DMS53 (cell line): Measurements from ENCODE around the gene COX6B2.
A peak's percentile ranks its signal among the peaks of the same experiment; 100 is the strongest.

Experiments used
- DNase-seq: peaks from one replicate; lab custom pipeline; 2025; lab: John Stamatoyannopoulos, UW

The COX6B2 gene

GRCh38 chr19:55383279-55384130 is 29.0 kb upstream of the COX6B2 start:
- peak; percentile 90 for DNase-seq

- DNase-seq: no peak
Measured at GRCh38 chr19:55382522-55383054, 28.1 kb upstream of the COX6B2 start.

DNA sequence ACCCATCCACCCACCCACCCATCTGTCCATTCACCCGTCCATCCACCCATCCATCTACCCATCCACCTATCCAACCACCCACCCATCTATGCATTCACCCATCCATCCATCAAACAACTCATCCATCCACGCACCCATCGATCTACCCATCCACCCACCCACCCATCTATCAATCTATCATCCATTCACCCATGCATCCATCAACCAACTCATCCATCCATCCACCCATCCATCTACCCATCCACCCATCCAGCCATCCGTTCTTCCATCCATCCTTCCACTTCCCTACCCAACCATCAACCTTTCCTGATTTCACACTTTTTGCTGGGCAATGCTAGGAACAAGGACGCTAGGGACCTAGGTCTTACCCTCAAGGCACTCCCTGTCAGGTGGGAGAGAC is 27.5 kb upstream of the COX6B2 start:
- no peak for DNase-seq

DNA sequence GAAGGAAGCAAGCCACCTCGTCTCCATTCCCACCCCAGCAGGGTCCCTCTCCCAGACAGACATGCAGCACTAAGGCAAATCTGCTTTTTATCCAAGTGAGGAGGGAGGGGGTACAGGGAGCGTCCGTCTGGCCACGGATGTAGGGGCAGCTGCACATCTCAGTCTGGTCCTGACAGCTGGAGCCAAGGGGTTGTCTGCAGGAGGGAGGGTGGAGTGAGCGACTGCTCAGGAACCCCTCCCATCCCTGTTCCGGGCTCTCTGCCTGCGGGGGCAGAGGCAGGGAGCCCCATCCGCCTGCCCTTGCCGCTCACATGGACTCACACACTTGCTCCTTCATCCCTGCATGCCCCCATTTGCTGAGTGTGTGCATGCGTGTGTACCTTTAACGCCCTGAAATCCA is 24.7 kb upstream of the COX6B2 start:
- no peak for DNase-seq

DNA sequence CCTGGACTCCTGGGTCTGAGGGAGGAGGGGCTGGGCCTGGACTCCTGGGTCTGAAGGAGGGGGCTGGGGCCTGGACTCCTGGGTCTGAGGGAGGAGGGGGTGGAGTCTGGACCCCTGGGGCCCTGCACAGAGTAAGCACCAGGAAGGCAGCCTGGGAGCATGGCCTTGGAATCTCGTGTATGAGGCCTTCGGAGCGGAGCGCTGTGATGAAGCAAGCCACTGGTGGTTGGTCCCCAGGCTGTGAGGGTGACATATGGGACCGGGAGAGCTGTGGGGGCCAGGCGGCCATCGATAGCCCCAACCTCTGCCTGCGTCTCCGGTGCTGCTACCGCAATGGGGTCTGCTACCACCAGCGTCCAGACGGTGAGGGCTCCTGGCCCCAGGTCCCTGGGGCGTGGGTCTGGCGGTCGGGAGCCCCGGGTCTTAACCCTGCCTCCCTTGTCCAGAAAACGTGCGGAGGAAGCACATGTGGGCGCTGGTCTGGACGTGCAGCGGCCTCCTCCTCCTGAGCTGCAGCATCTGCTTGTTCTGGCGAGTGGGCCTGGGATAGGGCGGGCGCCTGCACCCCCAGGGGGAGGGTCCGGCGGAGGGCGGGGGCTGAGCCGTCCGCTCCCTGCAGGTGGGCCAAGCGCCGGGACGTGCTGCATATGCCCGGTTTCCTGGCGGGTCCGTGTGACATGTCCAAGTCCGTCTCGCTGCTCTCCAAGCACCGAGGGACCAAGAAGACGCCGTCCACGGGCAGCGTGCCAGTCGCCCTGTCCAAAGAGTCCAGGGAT is 23.0 kb upstream of the COX6B2 start:
- peak; percentile 72 for DNase-seq

DNA sequence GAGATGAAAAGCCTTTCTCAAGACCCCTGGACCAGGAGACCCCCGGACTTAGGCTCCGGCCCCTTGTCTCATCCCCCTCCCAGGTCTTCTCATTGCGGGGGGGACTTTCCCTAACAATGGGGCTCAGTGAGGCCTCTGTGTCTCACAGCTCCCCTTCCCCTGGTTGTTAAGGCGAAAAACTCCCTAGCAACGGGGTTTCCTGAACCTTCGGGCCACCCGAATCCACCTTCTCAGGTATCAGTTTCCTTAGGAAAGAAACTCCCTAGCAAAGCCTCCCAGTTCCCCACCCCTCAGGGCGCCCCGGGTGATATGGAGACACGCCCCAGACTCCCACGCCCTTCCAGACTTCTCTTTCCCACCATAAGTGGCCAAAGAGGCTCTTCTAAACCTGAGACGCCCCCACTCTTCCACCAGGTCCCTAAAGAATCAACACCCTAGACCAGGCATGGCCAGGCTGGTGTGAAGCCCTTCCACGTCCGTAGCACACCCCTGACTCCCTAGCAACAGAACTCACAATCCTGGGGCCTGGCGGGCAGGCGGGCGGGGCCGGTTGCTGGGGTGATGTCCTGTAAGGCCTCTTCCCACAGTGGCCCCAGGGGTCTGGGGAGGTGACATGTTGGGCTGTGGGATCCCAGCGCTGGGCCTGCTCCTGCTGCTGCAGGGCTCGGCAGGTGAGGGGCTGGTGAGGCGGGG is 21.9 kb upstream of the COX6B2 start, which contains the start of gene TMEM190:
Gene TMEM190 (plus strand): TSS at position 586 of the 693 bp plus-strand sequence. CDS start 28 bp downstream, at position 614.
- peak; percentile 54 for DNase-seq

DNA sequence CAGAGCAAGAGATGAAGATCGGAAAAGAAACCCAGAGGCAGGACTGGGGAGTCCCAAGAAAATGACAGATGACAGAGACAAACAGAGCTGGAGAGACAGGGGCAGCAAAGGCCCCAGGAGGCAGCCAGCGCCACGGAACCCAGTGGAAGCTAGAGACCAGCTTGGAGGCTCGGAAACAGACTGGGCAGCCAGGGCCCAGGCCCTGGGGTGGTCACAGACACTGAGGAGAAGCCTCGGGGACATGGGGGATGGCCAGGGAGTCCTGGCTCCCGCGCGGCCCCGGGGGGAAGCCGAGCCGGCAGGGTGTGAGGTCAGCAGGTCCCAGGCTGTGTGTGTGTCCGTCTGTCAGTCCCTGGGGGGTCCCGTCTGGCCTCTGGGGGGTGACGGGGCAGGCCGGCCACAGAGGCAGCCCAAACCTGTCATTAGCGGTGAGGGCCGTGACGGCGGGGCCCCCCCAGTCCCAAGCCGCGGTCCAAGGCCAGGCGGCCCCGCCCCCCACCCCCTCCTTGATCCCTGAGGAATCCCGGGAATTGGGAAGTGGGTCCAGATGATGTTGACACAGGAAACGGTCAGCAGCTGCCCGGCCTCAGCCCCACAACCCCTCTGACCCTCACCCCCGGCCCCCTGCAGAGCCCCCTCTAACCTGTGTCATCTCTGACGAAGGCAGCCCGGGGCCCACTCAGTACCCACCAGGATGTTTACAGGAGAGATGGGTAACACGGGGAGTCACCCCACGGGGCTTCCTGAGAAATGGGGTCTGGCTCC is 19.7 kb upstream of the COX6B2 start:
- peak; percentile 51 for DNase-seq

GRCh38 chr19:55373306-55373992 is 18.9 kb upstream of the COX6B2 start:
- DNase-seq: no peak

DNA sequence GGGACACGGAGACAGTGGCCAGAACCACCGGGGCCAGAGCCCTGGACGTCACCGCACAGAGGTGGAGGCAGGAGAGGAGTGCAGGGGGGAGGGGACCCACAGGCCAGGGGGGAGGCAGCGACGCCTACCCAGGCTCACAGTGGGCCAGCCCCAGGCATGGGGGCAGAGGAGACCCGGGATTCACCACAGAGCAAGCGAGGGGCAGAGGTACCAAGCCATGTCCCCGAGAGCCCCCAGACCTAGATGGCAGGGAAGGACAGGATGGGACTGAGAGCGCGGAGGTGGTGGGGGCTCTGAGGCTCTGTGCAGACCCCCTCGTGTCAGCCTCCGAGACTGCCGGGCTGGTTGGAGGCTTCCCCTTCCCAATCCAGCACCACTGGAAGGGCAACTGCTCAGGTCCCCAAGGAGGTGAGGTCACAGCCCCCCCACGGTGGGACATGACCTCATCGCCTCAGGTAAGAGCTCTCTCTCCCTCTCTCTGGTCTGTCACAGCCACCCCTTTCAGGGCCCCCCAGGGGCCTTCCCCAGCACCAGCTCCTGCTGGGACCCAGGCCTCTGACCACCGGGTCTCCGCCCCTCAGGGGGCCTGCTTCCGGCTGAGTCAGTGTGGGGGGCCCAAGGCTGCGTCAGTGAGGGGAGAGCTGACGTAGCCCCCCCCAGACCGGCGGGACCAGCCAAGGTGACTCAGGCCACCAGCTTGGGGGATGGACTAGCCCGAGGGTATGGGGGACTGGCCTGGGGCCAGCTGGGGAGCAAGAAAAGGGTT is 18.0 kb upstream of the COX6B2 start:
- DNase-seq: peak; percentile 56

DNA sequence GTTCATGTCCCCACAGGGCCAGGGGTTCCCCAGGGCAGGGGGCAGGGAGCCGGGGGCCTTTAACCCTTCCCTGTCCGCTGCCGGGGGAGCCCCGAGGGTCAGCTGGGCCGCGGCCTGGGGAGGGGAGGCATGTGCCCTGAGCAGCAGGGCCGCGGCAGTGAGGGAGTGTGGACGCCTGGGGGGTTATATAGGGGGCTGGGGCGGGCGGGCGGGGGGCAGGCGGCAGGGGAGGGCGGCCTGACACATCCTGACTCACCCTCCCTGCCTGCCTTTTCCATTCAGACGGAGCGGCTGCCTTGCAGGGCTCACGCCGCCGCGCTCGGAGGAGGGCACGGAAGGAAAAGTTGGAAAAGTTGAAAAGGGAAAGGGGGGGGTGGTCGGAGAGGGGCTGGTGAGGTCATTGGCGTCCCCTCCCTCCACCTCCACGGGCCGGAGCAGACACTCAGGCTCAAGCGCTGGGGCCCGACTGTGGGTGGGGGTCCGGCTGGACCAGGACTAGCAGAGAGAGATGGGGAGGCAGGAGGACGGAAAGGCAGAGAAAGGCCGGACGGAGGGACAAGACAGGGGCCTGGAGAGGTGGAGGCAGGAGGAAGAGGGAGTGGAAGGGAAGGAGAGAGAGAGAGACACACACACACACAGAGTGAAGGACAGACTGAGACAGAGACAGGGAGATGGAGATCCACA is 15.9 kb upstream of the COX6B2 start, which contains the start of gene IL11:
Gene IL11 (minus strand): TSS at position 159 of the 684 bp plus-strand sequence. CDS start 153 bp downstream, at position 6.
- DNase-seq: peak; percentile 31

DNA sequence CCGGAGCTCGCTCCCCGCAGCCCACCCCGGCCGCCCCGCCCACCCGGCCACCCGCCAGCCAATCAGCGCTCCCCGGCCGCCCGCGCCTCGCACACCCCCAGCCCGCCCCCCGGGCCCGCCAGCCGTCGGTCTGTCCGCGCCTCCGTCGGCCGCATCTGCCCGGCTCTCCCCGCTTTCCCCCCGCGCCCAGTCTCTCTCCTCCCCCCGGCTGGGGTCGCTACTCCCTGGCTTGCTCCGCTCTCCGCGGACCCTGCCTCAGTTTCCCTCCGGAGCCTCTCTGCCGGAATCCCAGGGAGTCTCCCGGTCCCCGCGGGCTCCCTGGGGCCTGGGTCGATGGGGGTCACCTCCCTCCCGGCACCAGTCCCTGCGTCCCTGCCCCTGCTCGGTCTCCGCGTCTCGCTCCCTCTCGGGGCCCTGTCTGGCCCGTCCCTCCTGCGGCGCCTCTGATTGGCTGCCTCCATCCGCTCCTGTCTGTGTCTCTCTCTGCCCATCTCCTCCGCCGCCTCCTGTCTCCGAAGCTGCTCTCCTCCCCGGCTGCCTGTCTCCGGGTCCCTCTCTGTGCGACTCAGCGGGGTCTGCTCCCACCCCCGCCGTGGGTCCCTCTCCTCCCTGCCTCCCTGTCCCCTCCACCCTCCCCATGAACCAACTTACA is 15.3 kb upstream of the COX6B2 start:
- DNase-seq: peak; percentile 81

- peak; percentile 68 for DNase-seq
Measured at GRCh38 chr19:55368701-55369563, 14.4 kb upstream of the COX6B2 start.

DNA sequence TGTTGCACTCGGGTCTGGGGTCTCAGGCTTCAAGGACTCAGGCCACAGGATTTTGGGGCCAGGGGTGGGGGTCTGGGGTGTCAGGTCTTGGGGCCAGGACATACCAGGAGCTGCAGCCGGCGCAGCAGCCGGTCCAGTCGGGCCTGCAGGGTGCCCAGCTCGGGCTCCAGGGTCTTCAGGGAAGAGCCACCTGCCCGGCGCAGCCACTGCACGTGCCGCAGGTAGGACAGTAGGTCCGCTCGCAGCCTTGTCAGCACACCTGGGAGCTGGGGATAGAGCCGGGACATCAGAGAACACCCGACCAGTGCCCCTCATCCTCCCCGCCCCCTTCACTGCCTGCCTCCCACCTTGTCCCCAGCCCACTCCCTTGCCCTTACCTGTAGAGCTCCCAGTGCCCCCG is 13.6 kb upstream of the COX6B2 start:
- DNase-seq: peak; percentile 40

DNA sequence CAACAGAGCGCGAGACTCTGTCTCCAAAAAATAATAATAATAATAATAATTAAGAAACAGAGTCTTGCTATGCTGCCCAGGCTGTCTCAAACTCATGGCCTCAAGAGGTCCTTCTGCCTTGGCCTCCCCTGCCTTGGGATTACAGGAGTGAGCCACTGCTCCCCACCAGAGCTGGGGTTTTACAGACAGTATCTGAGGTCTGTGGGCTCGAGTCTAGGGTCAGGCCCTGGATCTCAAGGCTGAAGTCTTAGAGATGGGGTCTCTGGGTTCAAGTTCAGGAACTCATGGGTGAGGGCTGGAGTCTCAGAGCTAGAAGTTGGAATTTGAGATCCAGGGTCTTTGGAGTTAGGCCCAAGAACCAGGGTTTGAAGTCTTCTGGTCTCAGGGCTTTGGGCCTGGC is 12.3 kb upstream of the COX6B2 start:
- DNase-seq: no peak

DNA sequence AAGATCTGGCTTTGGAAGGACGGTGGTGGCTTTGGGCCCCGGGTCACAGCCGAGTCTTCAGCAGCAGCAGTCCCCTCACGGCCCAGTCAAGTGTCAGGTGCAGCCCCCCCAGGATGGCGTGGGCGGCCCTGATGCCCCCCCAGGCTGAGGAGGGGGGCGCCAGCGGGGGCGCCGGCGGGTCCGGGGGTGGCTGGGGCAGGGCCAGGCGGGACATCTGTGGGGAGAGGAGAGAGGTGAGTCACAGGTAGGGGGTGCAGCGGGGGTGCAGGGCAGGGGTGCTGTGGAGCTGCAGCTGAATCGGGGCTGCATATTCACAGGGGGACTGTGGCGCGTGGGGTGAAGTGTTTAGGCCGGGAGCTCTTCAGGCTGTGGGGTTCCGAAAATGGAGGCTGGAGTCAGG is 11.4 kb upstream of the COX6B2 start:
- DNase-seq: no peak

GRCh38 chr19:55365245-55365644 is 10.7 kb upstream of the COX6B2 start:
- no peak for DNase-seq

GRCh38 chr19:55362990-55363716 is 8.6 kb upstream of the COX6B2 start, which contains the start of gene GARIN5B:
Gene GARIN5B, minus strand, starts transcription at chr19:55363260. Its CDS starts 194 bp downstream, at chr19:55363066.
- no peak for DNase-seq
